Measurements from ENCODE around the gene CA12.
"Not testable (repeated sequence)": the region's sequence is repeated elsewhere in the genome, so short reads cannot be mapped to it uniquely, and the experiment has no call there.

CA12 gene

DNA sequence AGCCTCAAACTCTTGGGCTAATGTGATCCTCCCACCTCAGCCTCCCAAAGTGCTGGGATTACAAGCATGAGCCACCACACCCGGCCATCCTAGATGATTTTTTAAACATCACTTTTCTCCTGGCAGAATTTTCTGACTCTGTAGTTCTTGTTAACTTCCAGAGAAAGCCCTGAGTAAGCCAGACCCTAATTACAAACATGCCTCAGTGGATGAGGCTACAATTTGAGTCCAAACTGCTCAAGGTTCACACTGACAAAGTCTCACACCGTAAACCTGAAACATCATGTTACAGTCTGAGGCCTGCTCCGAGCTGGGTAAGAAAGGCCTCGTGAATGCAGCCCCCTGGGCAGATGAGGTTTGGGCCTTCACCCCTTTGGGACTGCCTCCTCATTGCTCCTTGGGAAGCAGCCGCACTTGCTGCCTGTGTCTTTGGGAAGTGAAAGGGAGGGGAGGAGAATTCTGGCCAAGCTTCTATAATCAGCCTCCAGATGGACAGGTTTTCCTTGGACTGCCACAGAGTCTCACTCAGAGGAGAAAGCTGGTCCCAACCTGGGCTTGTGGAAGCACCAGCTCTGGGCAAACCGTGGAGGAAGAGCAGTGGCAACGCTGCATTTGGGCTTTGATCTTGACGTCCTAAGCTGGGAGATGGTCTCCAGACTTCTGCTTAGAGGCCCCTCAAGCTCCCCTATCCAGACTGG is 46.0 kb downstream of the CA12 start:
- DNase-seq (ENCODE audit: low spot score), result no peak

DNA sequence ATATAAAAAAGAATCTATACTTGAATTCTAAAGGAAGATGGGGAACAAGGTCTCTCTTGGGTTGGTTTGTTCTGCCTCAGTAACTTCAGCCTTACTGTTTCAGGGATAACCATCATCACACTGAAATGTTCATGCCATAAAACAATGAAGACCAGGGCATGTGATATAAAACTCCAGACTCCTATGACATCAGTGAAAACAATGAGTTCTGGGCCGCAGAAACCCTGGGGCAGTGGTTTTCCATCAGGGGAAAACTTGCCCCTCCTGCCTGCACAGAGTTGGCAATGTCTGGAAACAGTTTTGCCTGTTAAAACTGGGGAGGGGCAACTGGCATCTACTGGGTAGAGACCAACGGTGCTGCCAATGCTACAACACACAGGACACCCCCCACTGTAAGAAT is 46.8 kb downstream of the CA12 start:
- no peak for DNase-seq (ENCODE audit: low spot score)

DNA sequence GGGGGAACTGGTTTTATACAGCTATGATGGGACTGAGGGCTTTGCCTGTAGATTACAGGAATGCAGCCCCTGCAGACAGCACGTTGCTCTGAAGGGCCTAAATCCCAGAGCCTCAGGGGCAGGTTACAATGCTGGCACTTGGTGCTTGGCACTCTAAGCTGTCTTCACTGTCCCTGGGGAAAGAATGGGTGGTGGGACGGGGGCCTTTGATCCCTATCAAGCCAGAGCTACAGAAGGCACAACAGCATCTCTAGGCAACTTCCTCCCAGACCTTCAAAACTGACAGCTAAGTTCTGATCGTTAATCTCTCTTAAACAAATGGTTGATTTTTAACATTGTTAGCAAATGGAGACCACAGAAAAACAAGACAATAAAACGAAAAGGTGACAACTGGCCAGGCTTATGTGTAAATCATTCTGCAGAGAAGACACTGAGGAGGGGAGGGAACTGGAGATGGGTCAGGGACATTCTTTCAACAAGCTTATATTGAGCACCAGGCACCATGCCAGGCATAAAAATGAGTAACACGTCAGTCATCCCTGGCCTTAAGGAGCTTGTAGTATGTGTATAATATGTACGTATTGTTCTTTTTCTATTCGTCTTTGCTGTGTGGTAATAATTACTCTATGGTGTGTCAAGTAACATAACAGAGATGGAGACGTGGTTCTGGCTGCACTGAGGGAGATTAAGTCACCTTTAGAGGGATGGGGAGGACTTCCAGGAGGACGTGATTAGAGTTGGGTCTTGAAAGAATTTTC is 49.1 kb downstream of the CA12 start:
- DNase-seq (ENCODE audit: low spot score), result peak; percentile 82

DNA sequence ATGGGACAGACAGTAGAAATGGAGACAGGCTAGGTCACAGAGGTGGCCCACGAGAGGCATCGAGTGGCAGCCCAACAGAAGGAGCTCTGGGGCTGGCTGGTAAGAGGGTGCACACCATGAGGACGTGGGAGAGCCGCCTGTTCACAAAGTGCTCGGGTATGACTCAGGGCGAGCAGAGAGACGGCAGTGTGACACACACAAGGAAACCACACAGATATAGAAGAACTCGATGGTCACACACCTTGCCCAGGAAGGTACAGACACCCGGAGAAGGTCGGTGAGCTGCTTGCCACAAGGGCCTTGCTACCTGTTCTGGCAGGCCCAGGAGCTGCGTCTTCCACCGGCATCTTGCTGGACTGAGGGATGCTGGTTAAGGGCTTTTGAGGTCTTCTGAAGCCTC is 50.2 kb downstream of the CA12 start:
- DNase-seq (ENCODE audit: low spot score), result no peak

DNA sequence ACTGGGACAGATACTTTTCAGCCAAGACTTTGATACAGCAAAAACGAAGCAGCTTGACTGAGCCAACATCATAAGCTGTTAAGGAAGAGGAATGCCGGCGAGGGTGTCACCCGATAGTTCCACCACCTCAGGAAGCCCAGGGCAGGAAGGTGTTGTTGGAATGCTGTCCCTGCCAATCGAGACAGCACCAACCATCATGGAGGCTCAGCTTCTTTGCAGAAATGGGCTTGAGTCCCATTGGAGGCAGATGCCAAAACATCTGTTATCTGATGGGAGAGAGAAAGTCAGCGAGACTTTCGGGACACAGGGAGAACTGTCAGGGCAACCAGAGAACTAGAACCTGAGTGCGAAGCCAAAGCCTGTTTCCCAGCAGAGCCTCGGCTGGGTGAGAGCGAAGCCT is 50.7 kb downstream of the CA12 start:
- no peak for DNase-seq (ENCODE audit: low spot score)

DNA sequence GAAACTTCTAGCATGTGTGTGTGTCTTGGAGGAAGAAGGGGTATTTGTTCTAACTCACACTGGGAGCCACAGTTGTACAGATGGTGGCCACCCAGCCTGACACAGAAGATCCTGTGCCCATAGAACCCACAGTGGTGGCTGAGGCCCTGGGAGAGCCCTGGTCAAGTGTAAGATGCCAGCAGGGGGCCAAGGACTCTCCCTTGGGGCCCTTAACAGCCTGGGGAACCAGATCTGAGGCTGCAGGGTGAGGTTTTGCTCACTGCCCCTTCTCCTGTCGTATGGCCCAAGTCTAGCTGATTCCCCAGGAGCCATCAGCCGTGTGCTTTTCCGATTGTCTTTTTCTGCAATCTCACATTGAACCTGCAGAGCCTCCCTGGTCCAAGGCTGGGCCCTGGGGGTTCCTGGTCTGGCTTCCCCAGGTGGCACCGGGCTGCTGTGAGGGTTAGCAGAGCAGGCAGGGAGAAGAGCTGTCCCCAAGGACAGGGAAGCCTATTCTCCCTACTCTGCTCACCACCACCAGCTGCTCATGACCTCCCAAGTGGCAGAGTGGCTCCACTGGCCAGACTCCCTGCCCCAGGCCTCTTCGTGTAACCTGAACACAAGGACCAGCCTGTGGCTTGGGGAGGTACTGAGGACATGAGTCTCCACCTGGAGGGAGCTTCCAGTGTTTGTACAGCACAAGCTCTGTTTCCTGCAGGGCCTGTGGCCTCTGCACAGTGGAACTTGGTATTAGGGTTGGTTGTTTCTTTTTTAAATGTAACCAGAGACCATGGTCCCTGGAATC is 51.9 kb downstream of the CA12 start:
- no peak for DNase-seq (ENCODE audit: low spot score)

DNA sequence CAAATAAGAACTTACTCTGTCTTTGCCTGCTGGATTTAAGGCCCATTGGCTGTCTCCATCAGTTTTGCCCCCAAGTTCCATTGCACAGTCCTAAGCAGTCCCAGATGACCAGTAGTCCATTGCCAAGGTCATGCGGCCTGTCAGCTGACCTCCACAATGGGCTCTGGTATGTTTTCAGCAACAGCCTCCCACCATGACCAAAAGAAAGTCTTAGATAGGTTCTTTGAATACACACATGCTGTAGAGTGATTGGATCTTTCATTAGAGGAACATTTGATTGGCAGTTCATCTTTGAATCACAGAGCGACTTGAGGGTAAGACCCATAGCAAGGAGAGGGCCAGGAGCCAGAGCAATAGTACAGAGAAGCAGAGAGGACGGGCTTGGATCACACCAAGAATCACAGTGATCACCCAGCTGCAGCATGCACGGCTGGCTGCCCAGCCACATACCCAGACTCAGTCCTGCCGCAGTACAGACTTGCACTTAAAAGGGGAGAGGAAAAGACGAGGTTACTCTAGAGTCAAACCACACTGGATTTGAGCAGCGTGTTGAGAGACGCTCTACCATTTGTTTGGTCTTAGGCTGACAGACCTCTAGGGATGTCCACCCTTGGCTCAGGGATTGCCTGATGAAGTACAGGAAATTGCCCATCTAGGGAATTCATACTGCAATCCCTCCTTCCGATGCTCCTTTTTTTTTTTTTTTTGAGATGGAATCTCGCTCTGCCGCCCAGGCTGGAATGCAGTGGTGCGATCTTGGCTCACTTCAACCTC is 53.8 kb downstream of the CA12 start:
- DNase-seq (ENCODE audit: low spot score), result no peak

DNA sequence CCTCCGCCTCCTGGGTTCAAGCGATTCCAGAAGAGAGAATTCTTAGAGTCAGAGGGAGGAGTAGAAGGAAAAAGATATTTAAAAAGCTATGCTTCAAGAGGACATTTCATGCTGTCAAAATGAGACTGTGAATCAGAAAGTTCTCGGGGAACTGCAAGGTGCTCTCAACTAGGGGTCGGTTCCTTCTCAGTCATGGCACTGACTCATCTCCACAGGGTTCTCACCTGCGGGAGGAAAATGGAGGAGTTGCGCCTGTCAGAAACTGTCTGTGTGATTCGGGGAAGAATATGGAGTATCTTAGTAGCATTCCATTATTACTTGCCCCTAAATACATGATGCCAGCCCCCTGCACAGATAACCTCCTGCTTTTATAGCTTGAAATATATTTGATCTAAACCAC is 56.9 kb downstream of the CA12 start:
- DNase-seq (ENCODE audit: low spot score), result no peak

DNA sequence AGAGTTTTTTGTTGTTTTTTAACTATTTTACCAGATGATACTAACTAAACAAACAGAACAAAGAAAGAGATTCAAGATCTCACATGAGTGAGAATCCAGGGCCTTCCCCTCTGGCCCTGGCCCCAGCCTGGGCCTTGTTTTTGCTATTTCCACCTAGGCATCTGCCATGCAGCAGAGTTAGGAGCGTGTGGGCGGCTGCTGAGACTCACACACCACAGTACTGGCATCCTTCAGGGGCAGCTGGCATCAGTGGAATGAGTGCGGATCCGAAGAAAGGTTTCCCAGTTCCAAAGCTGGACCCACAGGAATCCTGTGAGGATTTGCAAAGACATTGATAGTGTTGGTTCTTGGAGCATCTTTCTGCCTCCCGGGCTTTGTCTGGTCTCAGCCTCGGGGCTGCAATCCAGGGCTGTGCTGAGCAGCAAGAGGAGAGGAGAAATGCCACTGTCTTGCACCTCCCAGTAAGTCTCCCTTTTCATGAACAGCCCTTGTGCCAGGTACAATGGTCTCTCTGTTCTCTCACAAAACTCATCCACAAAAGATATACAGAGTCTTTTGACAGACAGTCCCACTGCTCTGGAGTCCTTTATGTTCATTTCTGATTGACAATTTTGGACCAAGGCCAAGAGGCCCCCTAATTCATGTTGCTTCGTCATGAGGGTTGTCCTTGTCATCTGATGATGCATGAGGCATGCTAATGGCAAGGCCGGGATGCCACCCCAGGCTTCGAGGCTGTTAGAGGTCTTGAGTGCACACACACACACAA is 57.7 kb downstream of the CA12 start:
- DNase-seq (ENCODE audit: low spot score), result no peak

DNA sequence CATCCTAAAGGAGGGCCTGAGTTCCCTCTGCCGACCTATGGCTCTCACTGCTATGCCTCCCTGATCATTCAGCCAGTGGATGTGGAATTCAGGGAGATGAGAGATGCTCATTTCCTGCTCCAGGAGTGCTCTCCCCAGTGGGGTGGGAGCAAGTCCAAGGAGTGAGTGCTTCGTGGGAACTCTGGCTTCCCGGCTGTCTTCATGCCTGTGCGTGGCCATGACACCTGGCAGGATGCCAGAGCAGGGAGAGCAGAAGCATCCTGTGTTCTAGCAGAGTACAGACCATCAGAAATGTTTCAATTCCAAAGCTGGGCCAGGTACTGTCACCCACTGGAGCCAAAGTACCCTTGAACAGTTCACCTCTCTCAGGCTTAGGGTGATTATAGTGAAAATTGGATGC is 59.1 kb downstream of the CA12 start:
- DNase-seq (ENCODE audit: low spot score), result no peak

DNA sequence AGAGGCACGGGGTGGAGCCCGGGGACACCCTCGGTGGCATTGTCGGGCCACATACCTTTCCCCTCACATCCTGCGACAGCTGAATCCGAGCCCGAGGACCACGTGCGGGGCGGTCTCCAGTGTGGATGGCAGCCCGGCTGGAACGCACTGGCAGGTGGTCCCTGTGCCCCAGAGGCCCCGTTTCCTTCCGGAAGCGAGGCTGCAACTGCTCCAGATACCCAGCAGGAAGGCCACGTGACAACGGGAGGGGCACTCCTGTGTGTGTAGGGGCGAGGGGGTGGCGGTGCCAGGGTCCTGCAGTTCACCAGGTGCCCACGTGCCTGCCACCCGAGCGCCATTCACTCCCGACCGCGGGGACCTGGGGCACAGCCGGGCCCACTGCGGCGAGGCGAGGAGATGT is 60.2 kb downstream of the CA12 start:
- DNase-seq (ENCODE audit: low spot score), result no peak

DNA sequence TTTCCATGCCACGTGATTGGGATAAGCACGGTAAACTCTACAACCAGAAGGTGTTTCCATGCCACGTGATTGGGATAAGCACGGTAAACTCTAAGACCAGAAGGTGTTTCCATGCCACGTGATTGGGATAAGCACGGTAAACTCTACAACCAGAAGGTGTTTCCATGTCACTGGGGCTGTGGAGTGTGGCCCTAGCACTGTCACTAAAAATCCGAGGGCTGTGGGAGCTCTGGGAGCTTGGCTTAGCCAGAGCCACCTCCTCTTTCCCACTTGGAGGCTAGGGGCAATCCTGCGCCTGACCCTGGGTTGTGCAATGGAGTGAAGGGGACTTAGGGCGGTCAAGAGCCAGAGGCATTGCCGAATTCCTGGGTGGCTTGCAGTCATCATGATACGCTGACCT is 60.7 kb downstream of the CA12 start:
- DNase-seq (ENCODE audit: low spot score), result not testable (repeated sequence)

DNA sequence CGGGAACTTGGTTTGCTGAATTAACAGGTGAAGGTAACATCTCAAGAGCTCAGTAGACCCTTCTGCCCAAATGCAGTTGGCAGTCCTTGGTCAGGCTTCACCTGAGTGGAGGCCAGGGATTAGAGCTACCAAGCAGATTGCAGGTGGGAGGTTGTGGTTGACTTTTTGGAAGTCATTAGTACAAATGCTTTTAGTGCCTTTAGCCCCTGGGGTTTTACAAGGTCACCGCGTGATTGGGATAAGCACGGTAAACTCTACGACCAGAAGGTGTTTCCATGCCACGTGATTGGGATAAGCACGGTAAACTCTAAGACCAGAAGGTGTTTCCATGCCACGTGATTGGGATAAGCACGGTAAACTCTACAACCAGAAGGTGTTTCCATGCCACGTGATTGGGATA is 61.2 kb downstream of the CA12 start:
- DNase-seq (ENCODE audit: low spot score), result not testable (repeated sequence)

DNA sequence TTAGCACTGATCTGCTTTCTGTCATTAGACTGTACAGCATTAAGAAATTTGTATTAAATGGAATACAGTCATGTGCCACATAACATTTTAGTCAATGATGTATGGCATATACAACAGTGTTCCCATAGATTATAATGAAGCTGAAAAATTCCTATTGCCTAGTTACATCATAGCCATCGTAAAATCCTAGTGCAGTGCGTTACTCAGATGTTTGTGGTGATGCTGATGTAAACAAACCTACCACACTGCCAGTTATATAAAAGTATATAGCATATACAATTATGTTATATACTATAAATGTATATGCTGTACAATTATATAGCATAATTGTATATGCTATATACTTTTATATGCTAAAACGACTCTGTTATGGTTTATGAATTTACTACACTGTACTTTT is 62.6 kb downstream of the CA12 start:
- no peak for DNase-seq (ENCODE audit: low spot score)

DNA sequence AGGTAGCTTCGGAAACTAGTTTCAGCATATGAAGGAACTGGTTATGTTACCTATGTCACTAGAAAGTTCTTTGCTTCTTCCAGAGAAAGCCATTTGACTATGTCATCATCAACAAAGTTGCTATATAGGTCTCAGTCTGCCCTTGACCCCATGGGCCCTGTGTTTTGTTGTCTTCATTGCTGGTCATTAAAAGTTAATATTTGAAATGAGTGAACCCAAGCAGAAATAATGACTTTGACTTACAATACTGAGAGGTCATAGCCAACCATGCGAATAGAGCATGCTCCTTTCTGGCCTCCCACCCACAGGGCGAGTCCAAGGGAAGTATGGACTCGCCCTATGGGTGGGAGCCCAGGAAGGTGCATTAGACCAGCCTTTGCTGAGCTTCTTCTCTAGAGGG is 63.3 kb downstream of the CA12 start:
- DNase-seq (ENCODE audit: low spot score), result no peak

DNA sequence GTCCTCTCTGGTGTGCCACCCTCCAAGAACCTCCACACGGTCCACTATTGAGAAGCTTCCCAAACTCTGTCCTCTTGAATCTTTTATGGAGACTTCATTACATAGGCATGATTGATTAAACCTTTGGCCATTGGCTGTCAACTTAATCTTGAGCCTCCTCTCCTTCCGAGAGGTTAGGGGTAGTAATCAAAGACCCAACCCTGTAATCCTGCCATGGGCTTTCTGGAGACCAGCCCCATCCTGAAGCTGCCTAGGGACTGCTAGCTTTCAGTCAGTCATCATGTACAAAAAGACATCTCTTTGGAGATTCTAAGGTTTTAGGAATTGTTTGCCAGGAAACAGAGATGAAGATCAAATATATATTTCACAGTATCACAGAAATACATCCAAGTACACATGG is 67.2 kb downstream of the CA12 start:
- no peak for DNase-seq (ENCODE audit: low spot score)

DNA sequence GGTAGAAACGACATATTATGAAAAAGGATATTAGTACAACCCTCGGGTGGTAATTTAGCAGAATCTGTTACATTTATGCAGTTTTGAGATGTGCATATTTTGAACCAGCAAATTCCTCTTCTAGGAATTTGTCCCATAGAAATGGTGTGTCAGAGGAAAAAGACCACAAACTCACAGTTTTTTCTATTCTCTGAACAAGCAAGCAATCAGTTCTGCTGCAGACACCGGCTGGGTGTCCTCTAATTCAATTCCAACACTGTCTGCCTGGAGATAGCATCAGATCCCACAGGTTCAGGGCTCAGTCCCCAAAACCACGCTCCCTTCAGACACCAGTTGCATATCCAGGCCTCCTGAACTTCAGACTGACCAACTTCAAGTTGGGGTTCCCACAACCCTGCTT is 67.8 kb downstream of the CA12 start:
- no peak for DNase-seq (ENCODE audit: low spot score)

DNA sequence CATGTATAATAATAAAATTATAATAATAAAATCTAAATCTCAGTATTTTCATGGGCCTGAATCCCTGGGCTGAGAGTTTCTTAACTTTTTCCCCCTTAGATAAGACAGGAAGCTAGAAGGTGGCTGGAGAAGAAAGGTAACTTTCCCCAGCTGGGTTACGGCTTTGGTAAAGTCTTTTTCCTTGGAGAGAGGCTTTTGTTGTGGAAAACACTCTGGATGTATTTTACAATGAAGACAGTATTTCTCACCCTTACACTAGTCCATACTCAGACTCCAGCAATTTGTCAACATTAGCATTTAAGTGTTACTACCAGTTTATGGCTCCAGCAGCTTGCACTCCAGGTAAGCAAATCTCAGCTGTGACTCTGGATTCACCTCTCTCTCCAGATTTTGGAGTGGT is 69.4 kb downstream of the CA12 start:
- no peak for DNase-seq (ENCODE audit: low spot score)

DNA sequence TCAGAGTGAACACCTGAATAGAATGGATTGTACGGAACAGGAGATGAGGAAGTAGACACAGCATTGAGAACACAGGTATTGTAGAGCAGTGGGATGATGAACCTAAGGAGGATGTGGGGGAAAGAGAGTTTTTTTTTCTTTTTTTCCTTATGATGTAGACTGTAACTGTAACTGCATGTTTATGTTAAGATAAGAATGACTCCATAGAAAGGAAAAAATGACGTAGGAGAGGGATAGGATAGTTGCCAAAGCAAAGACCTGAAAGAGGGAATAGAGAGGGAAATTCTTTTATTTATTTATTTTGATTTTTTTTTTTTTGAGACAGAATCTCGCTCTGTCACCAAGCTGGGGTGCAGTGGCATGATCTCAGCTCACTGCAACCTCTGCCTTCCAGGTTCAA is 71.0 kb downstream of the CA12 start:
- DNase-seq (ENCODE audit: low spot score), result no peak

DNA sequence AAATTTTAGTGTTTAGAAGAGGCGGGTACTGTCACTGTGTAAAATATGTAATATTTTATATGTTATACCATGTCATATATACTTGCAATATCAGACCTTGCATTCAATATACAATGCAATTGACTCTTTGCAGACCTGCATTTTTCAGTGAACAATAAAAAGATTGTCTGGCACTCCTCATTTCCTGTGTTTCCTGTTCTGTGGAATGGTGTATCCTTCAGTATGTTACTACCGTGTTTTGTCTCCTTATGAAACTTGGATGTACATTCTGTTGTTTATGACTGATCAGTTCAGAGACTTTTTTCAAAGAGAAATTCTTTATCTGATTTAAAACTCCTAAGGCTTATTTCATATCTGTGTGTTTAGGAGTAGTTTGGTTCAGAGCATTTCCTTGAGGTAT is 72.7 kb downstream of the CA12 start:
- no peak for DNase-seq (ENCODE audit: low spot score)

DNA sequence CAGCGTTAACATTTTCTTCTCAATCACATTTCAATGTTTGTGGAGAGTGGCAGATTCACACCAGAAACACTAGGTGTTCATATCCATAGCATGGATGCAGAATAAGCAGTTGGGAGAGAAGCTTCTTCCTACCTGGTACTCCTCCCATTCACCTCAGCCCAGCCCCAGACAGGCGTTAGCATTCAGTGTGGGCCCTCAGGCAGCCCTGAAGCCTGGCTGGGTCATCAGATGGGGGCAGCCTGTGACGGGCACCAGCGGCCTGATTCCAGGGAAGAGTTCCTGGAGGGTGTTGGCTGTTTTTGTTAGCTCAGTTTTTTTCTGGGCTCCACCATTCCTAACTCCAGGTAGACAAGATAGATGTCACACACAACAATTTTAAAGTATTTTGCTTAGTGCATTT is 73.2 kb downstream of the CA12 start:
- no peak for DNase-seq (ENCODE audit: low spot score)

Data from hepatic stellate cell (primary cell).